Endothelial cell of umbilical vein (primary cell): ENCODE results near the gene FAM171A2. TPM values are rescaled to one million over a fixed set of nuclear protein-coding genes. Genes with fewer than 3 reads are reported as not detected.
A peak's percentile ranks its signal among the peaks of the same experiment; 100 is the strongest.

Experiments used
- BruUV-seq: library from RNA; stranded (reverse); fragments of 400-500 nt; replicated peaks from 2 replicates; lab custom pipeline; 2021; lab: Mats Ljungman, UMichigan
- CTCF ChIA-PET: fragments of 300-600, 350-600 bp; sonication (Branson Sonifier 250); formaldehyde crosslinking; loops from one replicate; lab custom pipeline; 2021; ENCODE audit warnings: antibody characterized with exemption, inconsistent platforms; lab: Charles Lee
- POLR2A ChIA-PET: fragments of 300-600, 350-600 bp; sonication (Branson Sonifier 250); formaldehyde crosslinking; loops from one replicate; lab custom pipeline; 2021; ENCODE audit warnings: antibody characterized with exemption, inconsistent platforms; lab: Charles Lee
- DNase-seq: peaks from one replicate; pipeline ENCODE4 v3.0.0-alpha.2; 2011; ENCODE audit warnings: low read depth, low spot score
- FAIRE-seq: peaks from 2 replicates; lab custom pipeline; 2011; peaks lifted over from hg19 to GRCh38; lab: Jason Lieb, UNC
- H2AFZ ChIP-seq: 2 replicates; pipeline ENCODE4 v1.6.0; 2012; ENCODE audit warnings: low read depth, low read length, control low read depth, inconsistent platforms
- H3K27ac ChIP-seq: 2 replicates; pipeline ENCODE4 v1.5.1; 2011; ENCODE audit warnings: low read depth, mild to moderate bottlenecking, control low read depth, low read length, moderate library complexity; ENCODE audit not compliant: insufficient read depth
- H3K27me3 ChIP-seq, 2 experiments: 2 replicates each; pipeline versions ENCODE4 v1.6.0 to v1.6.1; 2011; ENCODE audit warnings: low read length in 2 of 2, mixed read lengths in 1 of 2; ENCODE audit not compliant: control insufficient read depth in 2 of 2, insufficient read depth in 2 of 2
- H3K36me3 ChIP-seq, 2 experiments: 2 replicates in 1 of 2; 3 replicates in 1 of 2; pipeline ENCODE4 v1.5.1; 2011; ENCODE audit warnings: low read length in 2 of 2, mild to moderate bottlenecking in 1 of 2, moderate library complexity in 1 of 2; ENCODE audit not compliant: control insufficient read depth in 2 of 2, insufficient read depth in 2 of 2; ENCODE audit errors: extremely low read depth in 1 of 2
- H3K4me1 ChIP-seq: 3 replicates; pipeline ENCODE4 v1.5.1; 2011; ENCODE audit warnings: mild to moderate bottlenecking, low read length; ENCODE audit not compliant: control insufficient read depth, insufficient read depth; ENCODE audit errors: extremely low read depth
- H3K4me2 ChIP-seq: 2 replicates; pipeline ENCODE4 v1.6.1; 2011; ENCODE audit warnings: low read length, control low read depth, mixed read lengths; ENCODE audit not compliant: insufficient read depth
- H3K4me3 ChIP-seq, 3 experiments: fragments of 200-600 bp in 1 of 3; sonication (generic), shearing (Covaris generic) in 1 of 3; replicated peaks in 1 of 3; 2 replicates each; pipeline ENCODE4 v1.5.1; 2011 to 2016; ENCODE audit warnings: control low read depth in 3 of 3, low read length in 3 of 3, mild to moderate bottlenecking in 2 of 3, inconsistent platforms in 1 of 3, low read depth in 1 of 3, moderate library complexity in 1 of 3; ENCODE audit not compliant: insufficient read depth in 1 of 3
- H3K79me2 ChIP-seq: 2 replicates; pipeline ENCODE4 v1.6.0; 2012; ENCODE audit warnings: low read length, inconsistent platforms; ENCODE audit not compliant: control insufficient read depth, insufficient read depth
- H3K9ac ChIP-seq: replicated peaks from 2 replicates; pipeline ENCODE3; 2011; ENCODE audit warnings: low read length, control low read depth; ENCODE audit not compliant: insufficient read depth; ENCODE audit errors: extremely low read depth
- H3K9me1 ChIP-seq: replicated peaks from 3 replicates; pipeline ENCODE4 v1.6.0; 2011; ENCODE audit warnings: mild to moderate bottlenecking, low read length; ENCODE audit not compliant: control insufficient read depth, insufficient read depth; ENCODE audit errors: extremely low read depth
- H3K9me3 ChIP-seq: replicated peaks from 2 replicates; pipeline ENCODE4 v1.5.1; 2012; ENCODE audit warnings: low read length, inconsistent platforms; ENCODE audit not compliant: control insufficient read depth, insufficient read depth
- H4K20me1 ChIP-seq: replicated peaks from 2 replicates; pipeline ENCODE3; 2011; ENCODE audit warnings: mild to moderate bottlenecking, low read length; ENCODE audit not compliant: control insufficient read depth, insufficient read depth; ENCODE audit errors: extremely low read depth
- CTCF ChIP-seq, 2 donors: IDR thresholded peaks; 1 replicate in 1 of 2; 2 replicates in 1 of 2; pipeline ENCODE4 v1.5.1; 2011; ENCODE audit warnings: low read length in 2 of 2, mild to moderate bottlenecking in 2 of 2, moderate library complexity in 2 of 2, control low read depth in 1 of 2, inconsistent platforms in 1 of 2, low read depth in 1 of 2; ENCODE audit not compliant: insufficient read depth in 1 of 2; ENCODE audit errors: extremely low read depth in 1 of 2
- EZH2 ChIP-seq: IDR thresholded peaks from 2 replicates; pipeline ENCODE4 v1.6.1; 2012; ENCODE audit warnings: borderline replicate concordance, low read depth, mild to moderate bottlenecking, moderate library complexity, low read length, inconsistent platforms; ENCODE audit not compliant: severe bottlenecking
- FOS ChIP-seq: IDR thresholded peaks from 2 replicates; pipeline ENCODE4 v1.6.1; 2011; ENCODE audit warnings: mild to moderate bottlenecking, low read length, moderate library complexity, borderline replicate concordance; ENCODE audit not compliant: insufficient read depth
- GATA2 ChIP-seq: IDR thresholded peaks from 2 replicates; pipeline ENCODE4 v1.7.0; 2011; ENCODE audit warnings: low read depth, mild to moderate bottlenecking, moderate library complexity, mixed read lengths, low read length; ENCODE audit not compliant: insufficient read length, insufficient read depth
- JUN ChIP-seq: IDR thresholded peaks from 2 replicates; pipeline ENCODE4 v1.6.1; 2011; ENCODE audit warnings: borderline replicate concordance, low read depth; ENCODE audit not compliant: insufficient read length, insufficient read depth
- MAX ChIP-seq: IDR thresholded peaks from 2 replicates; pipeline ENCODE4 v1.6.1; 2011; ENCODE audit not compliant: insufficient read depth, insufficient read length
- MYC ChIP-seq: IDR thresholded peaks from one replicate; pipeline ENCODE4 v1.6.1; 2011; ENCODE audit warnings: mild to moderate bottlenecking, low read depth, low read length
- POLR2A ChIP-seq: IDR thresholded peaks from 2 replicates; pipeline ENCODE4 v1.6.1; 2012; ENCODE audit warnings: low read depth, mild to moderate bottlenecking, control low read depth, low read length
- POLR2AphosphoS5 ChIP-seq: IDR thresholded peaks from 2 replicates; pipeline ENCODE4 v1.6.1; 2012; ENCODE audit warnings: low read depth, mild to moderate bottlenecking, control low read depth, low read length, moderate library complexity; ENCODE audit not compliant: insufficient read depth
- dilution Hi-C: fragments of 300-500 bp; cut with MboI; formaldehyde crosslinking; loops from one replicate; pipeline ENCODE4 v1.15.0; 2019; ENCODE audit warnings: low sequenced_read_pairs; ENCODE audit not compliant: extremely low pct_ligation_motif_present
- intact Hi-C: fragments of 100-400 bp; cut with micrococcal nuclease; formaldehyde crosslinking; loops from one replicate; pipeline ENCODE4 v1.10.0; 2022
- polyA plus RNA-seq, 4 experiments: library from polyadenylated mRNA; depleted of rRNA in 3 of 4; stranded (reverse) in 3 of 4; unstranded in 1 of 4; fragments of >200 nt; gene quantifications; 2 replicates each; pipeline versions ENCODE4 v1.2.1 to v1.2.3, GENCODE V29; 2011 to 2012; ENCODE audit warnings: missing spikeins in 1 of 4
- total RNA-seq: library from RNA; stranded (reverse); gene quantifications from 2 replicates; pipeline ENCODE4 v1.2.3, GENCODE V29; 2021

The FAM171A2 gene
- total and polyA plus RNA-seq, 2 donors (not counting 3 experiments of a cell fraction or from before 2014, with no cell fraction given): 11.3 to 13.4 TPM

GRCh38 chr17:44314869-44315661 is 48.6 kb downstream of the FAM171A2 start:
- H3K36me3 ChIP-seq: peaks cover 0 to 6% of the 10 kb centered on the region in 2 experiments
- BruUV-seq: no TSS peak
- H3K4me3 ChIP-seq: peak overlapping the region in 1 of 3 experiments; percentile 17
- H4K20me1 ChIP-seq: no peaks in the 10 kb centered on the region
- no peak overlapping the region for H3K4me2 ChIP-seq
- peaks cover 23 to 37% of the 10 kb centered on the region in 2 experiments for H3K27me3 ChIP-seq
- ChIA-PET POLR2A (no interaction called here), CTCF (interaction anchor here (1.1 to 1.2 kb wide), 4 partner anchors 12 to 128 kb away, joined by 3 to 4 read pairs (median 4); partner anchors contain the start of gene TMUB2)
- intact Hi-C loops: no loop called here
- H3K4me1 ChIP-seq: no peaks in the 10 kb centered on the region
- dilution Hi-C loops: no loop called here
- H3K9ac ChIP-seq: no peak overlapping the region
- no peak for TF ChIP-seq POLR2AphosphoS5
- no peak for TF ChIP-seq MYC
- TF ChIP-seq CTCF (IDR thresholded peaks at IDR 0.05; ENCODE audit: extremely low read depth in 1 of 2, insufficient read depth in 1 of 2, low read depth in 1 of 2, low read length in 2 of 2): no peak
- no peak for TF ChIP-seq JUN
- no peak overlapping the region for H3K27ac ChIP-seq
- FAIRE-seq (peak; percentile 12), DNase-seq (no peak)
- H3K9me1 ChIP-seq: no peaks in the 10 kb centered on the region
- no peaks in the 10 kb centered on the region for H3K79me2 ChIP-seq
- H3K9me3 ChIP-seq: no peaks in the 10 kb centered on the region
- no peak overlapping the region for H2AFZ ChIP-seq

GRCh38 chr17:44314524-44314868 is 49.2 kb downstream of the FAM171A2 start:
- no peaks in the 10 kb centered on the region for H3K9me1 ChIP-seq
- no peak overlapping the region for H3K4me3 ChIP-seq
- H3K4me1 ChIP-seq: no peaks in the 10 kb centered on the region
- ChIA-PET CTCF (interaction anchor here (1.1 kb wide), 1 partner anchor 128 kb away, joined by 3 read pairs; the partner anchor contains the start of gene TMUB2), POLR2A (no interaction called here)
- intact Hi-C loops (no loop called here), dilution Hi-C loops (no loop called here)
- H3K9me3 ChIP-seq: no peaks in the 10 kb centered on the region
- H3K36me3 ChIP-seq: peaks cover 0 to under 1% of the 10 kb centered on the region in 2 experiments
- H3K4me2 ChIP-seq: no peak overlapping the region
- no peaks in the 10 kb centered on the region for H4K20me1 ChIP-seq
- BruUV-seq: no TSS peak
- H3K9ac ChIP-seq: no peak overlapping the region
- H3K79me2 ChIP-seq: no peaks in the 10 kb centered on the region
- DNase-seq (no peak), FAIRE-seq (no peak)
- peaks cover 24 to 37% of the 10 kb centered on the region in 2 experiments for H3K27me3 ChIP-seq
- H2AFZ ChIP-seq: no peak overlapping the region
- TF ChIP-seq POLR2A: no peak
- TF ChIP-seq MYC: no peak
- no peak for TF ChIP-seq FOS
- TF ChIP-seq CTCF (IDR thresholded peaks at IDR 0.05; ENCODE audit: extremely low read depth in 1 of 2, insufficient read depth in 1 of 2, low read depth in 1 of 2, low read length in 2 of 2): no peak
- TF ChIP-seq EZH2: no peak
- TF ChIP-seq JUN: no peak
- no peak for TF ChIP-seq POLR2AphosphoS5
- TF ChIP-seq MAX: no peak
- no peak for TF ChIP-seq GATA2
- no peak overlapping the region for H3K27ac ChIP-seq
